GM12878 (cell line): Measurements from ENCODE around the gene NRP2.

Experiments used
- BHLHE40 ChIP-seq, 2 experiments: fragments of 450-650 bp in 1 of 2; IDR thresholded peaks; 2 replicates each; pipeline ENCODE4 v1.6.1; 2011 to 2017; ENCODE audit warnings: low read depth in 2 of 2, borderline replicate concordance in 1 of 2, improper control_type of control experiment in 1 of 2, low read length in 1 of 2, mild to moderate bottlenecking in 1 of 2
- RCOR1 ChIP-seq: conservative IDR thresholded peaks from 2 replicates; pipeline ENCODE4 v1.6.1; 2012; ENCODE audit warnings: low read depth, low read length, improper control_type of control experiment
- SMC3 ChIP-seq: IDR thresholded peaks from 2 replicates; pipeline ENCODE4 v1.6.1; 2011; ENCODE audit warnings: low read length, improper control_type of control experiment, borderline replicate concordance
- SREBF1 ChIP-seq: IDR thresholded peaks from 2 replicates; pipeline ENCODE4 v1.6.1; 2012; ENCODE audit warnings: mild to moderate bottlenecking, low read length
- STAT1 ChIP-seq: fragments of 450-650 bp; conservative IDR thresholded peaks from 2 replicates; pipeline ENCODE4 v1.6.1; 2014; ENCODE audit warnings: antibody characterized with exemption, mild to moderate bottlenecking
- SUZ12 ChIP-seq: fragments of 200-600 bp; sonication (generic); IDR thresholded peaks from one replicate; pipeline ENCODE4 v1.6.1; 2018; ENCODE audit warnings: antibody characterized with exemption, mild to moderate bottlenecking; ENCODE audit not compliant: unreplicated experiment
- TF ChIP-seq, protein P1 (sequence below): fragments of 450-650 bp; IDR thresholded peaks from 2 replicates; pipeline ENCODE4 v1.6.1; 2017; ENCODE audit warnings: mild to moderate bottlenecking
- TF ChIP-seq, protein P2 (sequence below), 3 experiments: IDR thresholded peaks in 2 of 3; conservative IDR thresholded peaks in 1 of 3; 2 replicates each; pipeline ENCODE4 v1.5.1; 2011; ENCODE audit warnings: low read depth in 3 of 3, low read length in 3 of 3, mild to moderate bottlenecking in 3 of 3, control low read depth in 2 of 3, moderate library complexity in 2 of 3, inconsistent platforms in 1 of 3, mixed read lengths in 1 of 3; ENCODE audit not compliant: control insufficient read depth in 2 of 3, insufficient read depth in 1 of 3; ENCODE audit errors: extremely low read depth in 1 of 3
- TF ChIP-seq, protein P3 (sequence below): fragments of 450-650 bp; formaldehyde crosslinking; IDR thresholded peaks from 2 replicates; pipeline ENCODE4 v1.5.0; 2022; ENCODE audit warnings: mild to moderate bottlenecking, missing genetic modification characterization

DNA sequence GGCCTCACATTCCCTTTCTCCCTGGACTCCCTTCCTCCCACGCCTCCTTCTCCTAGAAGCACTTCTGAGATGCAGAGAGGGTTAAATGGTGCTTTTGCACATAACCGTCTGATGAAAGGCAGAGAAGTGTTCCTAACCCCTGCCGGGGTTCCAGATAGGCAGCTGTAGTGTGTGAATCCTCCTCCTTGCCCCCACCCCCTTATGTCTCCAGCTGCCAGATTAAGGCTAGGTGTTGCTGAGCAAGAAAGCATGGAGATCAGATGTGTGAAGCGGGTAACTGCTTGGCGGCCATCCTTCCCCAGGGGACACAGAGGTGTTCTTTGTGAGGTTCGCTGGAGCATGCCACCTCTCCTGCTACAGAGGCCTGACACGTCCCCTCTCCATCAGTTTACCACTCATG, 88.3 kb downstream of the NRP2 start:
- no peak for TF ChIP-seq SMC3
- TF ChIP-seq, protein P1, sequence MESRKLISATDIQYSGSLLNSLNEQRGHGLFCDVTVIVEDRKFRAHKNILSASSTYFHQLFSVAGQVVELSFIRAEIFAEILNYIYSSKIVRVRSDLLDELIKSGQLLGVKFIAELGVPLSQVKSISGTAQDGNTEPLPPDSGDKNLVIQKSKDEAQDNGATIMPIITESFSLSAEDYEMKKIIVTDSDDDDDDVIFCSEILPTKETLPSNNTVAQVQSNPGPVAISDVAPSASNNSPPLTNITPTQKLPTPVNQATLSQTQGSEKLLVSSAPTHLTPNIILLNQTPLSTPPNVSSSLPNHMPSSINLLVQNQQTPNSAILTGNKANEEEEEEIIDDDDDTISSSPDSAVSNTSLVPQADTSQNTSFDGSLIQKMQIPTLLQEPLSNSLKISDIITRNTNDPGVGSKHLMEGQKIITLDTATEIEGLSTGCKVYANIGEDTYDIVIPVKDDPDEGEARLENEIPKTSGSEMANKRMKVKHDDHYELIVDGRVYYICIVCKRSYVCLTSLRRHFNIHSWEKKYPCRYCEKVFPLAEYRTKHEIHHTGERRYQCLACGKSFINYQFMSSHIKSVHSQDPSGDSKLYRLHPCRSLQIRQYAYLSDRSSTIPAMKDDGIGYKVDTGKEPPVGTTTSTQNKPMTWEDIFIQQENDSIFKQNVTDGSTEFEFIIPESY, result no peak
- TF ChIP-seq STAT1, result no peak
- TF ChIP-seq SUZ12, result no peak
- no peak for TF ChIP-seq SREBF1
- TF ChIP-seq, protein P2, sequence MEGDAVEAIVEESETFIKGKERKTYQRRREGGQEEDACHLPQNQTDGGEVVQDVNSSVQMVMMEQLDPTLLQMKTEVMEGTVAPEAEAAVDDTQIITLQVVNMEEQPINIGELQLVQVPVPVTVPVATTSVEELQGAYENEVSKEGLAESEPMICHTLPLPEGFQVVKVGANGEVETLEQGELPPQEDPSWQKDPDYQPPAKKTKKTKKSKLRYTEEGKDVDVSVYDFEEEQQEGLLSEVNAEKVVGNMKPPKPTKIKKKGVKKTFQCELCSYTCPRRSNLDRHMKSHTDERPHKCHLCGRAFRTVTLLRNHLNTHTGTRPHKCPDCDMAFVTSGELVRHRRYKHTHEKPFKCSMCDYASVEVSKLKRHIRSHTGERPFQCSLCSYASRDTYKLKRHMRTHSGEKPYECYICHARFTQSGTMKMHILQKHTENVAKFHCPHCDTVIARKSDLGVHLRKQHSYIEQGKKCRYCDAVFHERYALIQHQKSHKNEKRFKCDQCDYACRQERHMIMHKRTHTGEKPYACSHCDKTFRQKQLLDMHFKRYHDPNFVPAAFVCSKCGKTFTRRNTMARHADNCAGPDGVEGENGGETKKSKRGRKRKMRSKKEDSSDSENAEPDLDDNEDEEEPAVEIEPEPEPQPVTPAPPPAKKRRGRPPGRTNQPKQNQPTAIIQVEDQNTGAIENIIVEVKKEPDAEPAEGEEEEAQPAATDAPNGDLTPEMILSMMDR (IDR thresholded peaks at IDR 0.05 in 2 of 3, conservative IDR thresholded peaks at IDR 0.05 in 1 of 3; ENCODE audit: control insufficient read depth in 2 of 3, extremely low read depth in 1 of 3, insufficient read depth in 1 of 3, low read depth in 3 of 3, low read length in 3 of 3), result no peak
- no peak for TF ChIP-seq BHLHE40 (IDR thresholded peaks at IDR 0.05; ENCODE audit: borderline replicate concordance in 1 of 2, low read depth in 2 of 2, low read length in 1 of 2)
- no peak for TF ChIP-seq RCOR1
- TF ChIP-seq, protein P3, sequence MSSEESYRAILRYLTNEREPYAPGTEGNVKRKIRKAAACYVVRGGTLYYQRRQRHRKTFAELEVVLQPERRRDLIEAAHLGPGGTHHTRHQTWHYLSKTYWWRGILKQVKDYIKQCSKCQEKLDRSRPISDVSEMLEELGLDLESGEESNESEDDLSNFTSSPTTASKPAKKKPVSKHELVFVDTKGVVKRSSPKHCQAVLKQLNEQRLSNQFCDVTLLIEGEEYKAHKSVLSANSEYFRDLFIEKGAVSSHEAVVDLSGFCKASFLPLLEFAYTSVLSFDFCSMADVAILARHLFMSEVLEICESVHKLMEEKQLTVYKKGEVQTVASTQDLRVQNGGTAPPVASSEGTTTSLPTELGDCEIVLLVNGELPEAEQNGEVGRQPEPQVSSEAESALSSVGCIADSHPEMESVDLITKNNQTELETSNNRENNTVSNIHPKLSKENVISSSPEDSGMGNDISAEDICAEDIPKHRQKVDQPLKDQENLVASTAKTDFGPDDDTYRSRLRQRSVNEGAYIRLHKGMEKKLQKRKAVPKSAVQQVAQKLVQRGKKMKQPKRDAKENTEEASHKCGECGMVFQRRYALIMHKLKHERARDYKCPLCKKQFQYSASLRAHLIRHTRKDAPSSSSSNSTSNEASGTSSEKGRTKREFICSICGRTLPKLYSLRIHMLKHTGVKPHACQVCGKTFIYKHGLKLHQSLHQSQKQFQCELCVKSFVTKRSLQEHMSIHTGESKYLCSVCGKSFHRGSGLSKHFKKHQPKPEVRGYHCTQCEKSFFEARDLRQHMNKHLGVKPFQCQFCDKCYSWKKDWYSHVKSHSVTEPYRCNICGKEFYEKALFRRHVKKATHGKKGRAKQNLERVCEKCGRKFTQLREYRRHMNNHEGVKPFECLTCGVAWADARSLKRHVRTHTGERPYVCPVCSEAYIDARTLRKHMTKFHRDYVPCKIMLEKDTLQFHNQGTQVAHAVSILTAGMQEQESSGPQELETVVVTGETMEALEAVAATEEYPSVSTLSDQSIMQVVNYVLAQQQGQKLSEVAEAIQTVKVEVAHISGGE (CRISPR knock-in tag), result no peak
